Measurements from ENCODE around the gene SYNPO2. TPM values are rescaled to one million over a fixed set of nuclear protein-coding genes. Genes with fewer than 3 reads are reported as not detected.

The SYNPO2 gene
- total and polyA plus RNA-seq, 2 of the 13 experiments (the other 11 are each of a cell fraction or from before 2014, with no cell fraction given) = not detected

DNA sequence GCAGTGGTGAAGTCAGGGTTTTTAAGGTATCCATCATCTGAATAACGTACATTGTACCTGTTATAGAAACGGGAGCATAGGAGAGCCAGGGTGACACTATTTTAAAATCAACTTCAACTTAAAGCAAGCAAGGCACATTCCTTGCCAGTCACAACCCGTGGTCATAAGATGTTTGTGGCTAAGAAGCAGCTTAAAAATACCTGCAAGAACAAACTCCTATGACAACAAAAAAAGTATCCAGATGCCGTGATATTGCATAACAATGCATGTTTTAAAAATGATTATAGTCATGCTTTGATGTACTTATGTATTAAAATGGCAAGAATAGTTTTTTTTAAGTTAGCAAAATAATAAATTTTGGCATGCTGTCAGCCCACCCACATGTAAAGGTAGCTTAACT lies 16.5 kb upstream of the SYNPO2 start (continued):
- no peak for TF ChIP-seq ZFP91 (CRISPR knock-in tag; IDR thresholded peaks at IDR 0.05; ENCODE audit: borderline replicate concordance)

DNA sequence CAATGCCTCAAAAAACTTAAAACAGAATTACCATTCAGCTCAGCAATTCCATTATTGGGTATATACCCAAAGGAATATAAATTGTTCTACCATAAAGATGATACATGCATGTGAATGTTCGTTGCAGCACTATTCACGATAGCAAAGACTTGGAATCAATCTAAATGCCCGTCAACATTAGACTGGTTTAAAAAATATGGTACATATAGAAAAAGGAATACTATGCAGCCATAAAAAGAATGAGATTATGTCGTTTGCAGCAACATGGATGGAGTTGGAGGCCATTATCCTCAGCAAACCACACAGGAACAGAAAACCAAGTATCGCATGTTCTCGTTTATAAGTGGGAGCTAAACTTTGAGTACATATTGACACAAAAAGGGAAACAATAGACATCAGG lies 10.9 kb upstream of the SYNPO2 start:
- H3K4me3 ChIP-seq (replicated peaks in 1 of 3; ENCODE audit: insufficient read depth in 1 of 3, low read depth in 2 of 3, low read length in 3 of 3) = no peak overlapping the region
- H3K27ac ChIP-seq (ENCODE audit: extremely low read length, insufficient read depth, low read length) = no peak overlapping the region
- intact Hi-C loops (cut with micrococcal nuclease; ENCODE audit: unreplicated experiment) = no loop called here
- BruUV-seq (replicated peaks) = no TSS peak
- in situ Hi-C loops (cut with HindIII; ENCODE audit: extremely low pct_ligation_motif_present, low pct_unique_long_range_greater_than_20kb) = no loop called here
- WGBS (ENCODE audit: low lambda C conversion rate) = 31% methylated on average over 6 of the region's 6 CpGs
- ATAC-seq = no peak
- POLR2A ChIA-PET = no interaction called here
- no peak overlapping the region for H2AFZ ChIP-seq (ENCODE audit: low read length)
- no peak for DNase-seq (ENCODE audit: low spot score)
- H3K4me2 ChIP-seq (ENCODE audit: low read depth, low read length) = no peak overlapping the region
- peaks cover 10% of the 10 kb centered on the region; the same call in 1 of the 2 replicates for H3K4me1 ChIP-seq (ENCODE audit: insufficient read depth, low read length)
- H3K27me3 ChIP-seq (ENCODE audit: control insufficient read depth in 1 of 2, insufficient read depth in 2 of 2, low read length in 2 of 2) = no peaks in the 10 kb centered on the region; a peak in 1 of 5 replicates
- no peaks in the 10 kb centered on the region for H3K9me3 ChIP-seq (ENCODE audit: low read length)
- no peak overlapping the region for H3K9ac ChIP-seq (ENCODE audit: insufficient read depth, low read depth, low read length)
- FAIRE-seq = no peak
- no peaks in the 10 kb centered on the region for H3K79me2 ChIP-seq (ENCODE audit: insufficient read depth, low read length)
- TF ChIP-seq, protein P1, sequence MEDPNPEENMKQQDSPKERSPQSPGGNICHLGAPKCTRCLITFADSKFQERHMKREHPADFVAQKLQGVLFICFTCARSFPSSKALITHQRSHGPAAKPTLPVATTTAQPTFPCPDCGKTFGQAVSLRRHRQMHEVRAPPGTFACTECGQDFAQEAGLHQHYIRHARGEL (CRISPR knock-in tag; IDR thresholded peaks at IDR 0.05) = no peak
- TF ChIP-seq CENPBD1 (CRISPR knock-in tag; IDR thresholded peaks at IDR 0.05; ENCODE audit: borderline replicate concordance, low read depth) (no peak), ELF3 (CRISPR knock-in tag; IDR thresholded peaks at IDR 0.05) (no peak), IRX3 (CRISPR knock-in tag; IDR thresholded peaks at IDR 0.05; ENCODE audit: borderline replicate concordance, low read depth) (no peak), HDAC2 (CRISPR knock-in tag; IDR thresholded peaks at IDR 0.05) (no peak), BCL6 (CRISPR knock-in tag; IDR thresholded peaks at IDR 0.05) (no peak), ARNT (IDR thresholded peaks at IDR 0.05) (no peak), ZNF552 (CRISPR knock-in tag; IDR thresholded peaks at IDR 0.05; ENCODE audit: borderline replicate concordance) (no peak), ZSCAN20 (CRISPR knock-in tag; IDR thresholded peaks at IDR 0.05; ENCODE audit: borderline replicate concordance) (no peak), SNAPC5 (CRISPR knock-in tag; IDR thresholded peaks at IDR 0.05; ENCODE audit: borderline replicate concordance) (no peak), IKZF4 (CRISPR knock-in tag; IDR thresholded peaks at IDR 0.05; ENCODE audit: borderline replicate concordance, low read depth, not compliant biosample characterization) (no peak), ZNF672 (CRISPR knock-in tag; IDR thresholded peaks at IDR 0.05) (no peak), NFIB (CRISPR knock-in tag; IDR thresholded peaks at IDR 0.05; ENCODE audit: borderline replicate concordance) (no peak), TARDBP (CRISPR knock-in tag; IDR thresholded peaks at IDR 0.05) (no peak), MAFG (CRISPR knock-in tag; IDR thresholded peaks at IDR 0.05) (no peak), ZNF709 (CRISPR knock-in tag; IDR thresholded peaks at IDR 0.05) (no peak), ZNF790 (CRISPR knock-in tag; IDR thresholded peaks at IDR 0.05; ENCODE audit: borderline replicate concordance) (no peak), ZFP82 (CRISPR knock-in tag; IDR thresholded peaks at IDR 0.05; ENCODE audit: borderline replicate concordance) (no peak), ELF1 (CRISPR knock-in tag; IDR thresholded peaks at IDR 0.05) (no peak)
- no peaks in the 10 kb centered on the region for H3K36me3 ChIP-seq (replicated peaks in 1 of 2; ENCODE audit: control insufficient read depth in 1 of 2, insufficient read depth in 2 of 2, low read length in 2 of 2)
- CTCF ChIA-PET (ENCODE audit: low intra/inter-chr PET ratio, low total read pairs) = no interaction called here
- H4K20me1 ChIP-seq (ENCODE audit: insufficient read depth, low read length) = no peaks in the 10 kb centered on the region

Measured in HepG2 (cell line).